SK-N-SH (cell line): ENCODE measurements around the gene FAM3B. TPM values are rescaled to one million over a fixed set of nuclear protein-coding genes. Genes with fewer than 3 reads are reported as not detected.

Experiments used
- CTCF ChIA-PET: fragments of 300-600, 350-600 bp; formaldehyde crosslinking; extraction: SDS; loops from one replicate; lab custom pipeline; 2021; lab: Yijun Ruan, JAX
- POLR2A ChIA-PET: fragments of 350-600 bp; sonication (Branson Sonifier 250); formaldehyde crosslinking; extraction: SDS; loops from one replicate; lab custom pipeline; 2020; ENCODE audit warnings: antibody characterized with exemption, inconsistent platforms; lab: Yijun Ruan, JAX
- DNase-seq: peaks from one replicate; pipeline ENCODE4 v3.0.0; 2012
- H2AFZ ChIP-seq: fragments of 200-600 bp; sonication (generic); 2 replicates; pipeline ENCODE4 v1.8.1; 2016; ENCODE audit warnings: antibody characterized with exemption, mild to moderate bottlenecking, low read depth
- H3F3A ChIP-seq: fragments of 200-600 bp; sonication (generic); replicated peaks from 2 replicates; pipeline ENCODE3; 2016; ENCODE audit warnings: antibody characterized with exemption, mild to moderate bottlenecking; ENCODE audit not compliant: insufficient read depth
- H3K27ac ChIP-seq, 2 experiments: fragments of 200-500 bp in 1 of 2; fragments of 200-600 bp in 1 of 2; sonication (Bioruptor generic) in 1 of 2; sonication (generic), shearing (Covaris generic) in 1 of 2; 2 replicates each; pipeline versions ENCODE4 v1.5.1 to v1.6.1; 2014 to 2016; ENCODE audit warnings: low read depth in 2 of 2, inconsistent platforms in 1 of 2, low read length in 1 of 2, mild to moderate bottlenecking in 1 of 2, mixed read lengths in 1 of 2
- H3K27me3 ChIP-seq: fragments of 200-600 bp; sonication (generic), shearing (Covaris generic); 2 replicates; pipeline ENCODE4 v1.6.1; 2016; ENCODE audit warnings: mixed run types; ENCODE audit not compliant: insufficient read depth
- H3K36me3 ChIP-seq, 2 experiments: fragments of 200-500 bp in 1 of 2; fragments of 200-600 bp in 1 of 2; sonication (Bioruptor generic) in 1 of 2; sonication (generic) in 1 of 2; replicated peaks in 1 of 2; 2 replicates each; pipeline versions ENCODE3 to v1.5.1; 2014 to 2016; ENCODE audit warnings: low read length in 1 of 2, mild to moderate bottlenecking in 1 of 2; ENCODE audit not compliant: insufficient read depth in 2 of 2, control insufficient read depth in 1 of 2
- H3K4me1 ChIP-seq, 2 experiments: fragments of 200-500 bp in 1 of 2; fragments of 200-600 bp in 1 of 2; sonication (Bioruptor generic) in 1 of 2; sonication (generic), shearing (Covaris generic) in 1 of 2; 2 replicates each; pipeline versions ENCODE4 v1.5.1 to v1.6.1; 2014 to 2016; ENCODE audit warnings: low read depth in 1 of 2, low read length in 1 of 2, mixed run types in 1 of 2; ENCODE audit not compliant: insufficient read depth in 2 of 2, control insufficient read depth in 1 of 2
- H3K4me2 ChIP-seq: fragments of 200-600 bp; sonication (generic), shearing (Covaris generic); 2 replicates; pipeline ENCODE4 v1.6.1; 2017; ENCODE audit warnings: mixed run types
- H3K4me3 ChIP-seq, 2 experiments: fragments of 200-500 bp in 1 of 2; fragments of 200-600 bp in 1 of 2; sonication (Bioruptor generic) in 1 of 2; sonication (generic), shearing (Covaris generic) in 1 of 2; 2 replicates each; pipeline versions ENCODE4 v1.5.1 to v1.8.1; 2014 to 2016; ENCODE audit warnings: low read depth in 2 of 2, inconsistent platforms in 1 of 2, low read length in 1 of 2, mild to moderate bottlenecking in 1 of 2, mixed read lengths in 1 of 2, moderate library complexity in 1 of 2
- H3K79me2 ChIP-seq: fragments of 200-600 bp; sonication (generic); 2 replicates; pipeline ENCODE4 v1.8.1; 2017; ENCODE audit warnings: mild to moderate bottlenecking; ENCODE audit not compliant: insufficient read depth
- H3K9ac ChIP-seq: fragments of 200-600 bp; sonication (generic); 2 replicates; pipeline ENCODE4 v1.6.1; 2017; ENCODE audit warnings: mixed run types
- H3K9me2 ChIP-seq: fragments of 200-600 bp; sonication (generic); 2 replicates; pipeline ENCODE4 v1.6.1; 2017; ENCODE audit warnings: mixed run types
- H3K9me3 ChIP-seq: fragments of 200-600 bp; sonication (generic); 2 replicates; pipeline ENCODE4 v1.6.1; 2017; ENCODE audit warnings: mixed run types, mild to moderate bottlenecking, moderate library complexity
- H4K20me1 ChIP-seq: fragments of 200-600 bp; sonication (generic); 2 replicates; pipeline ENCODE4 v1.6.1; 2017; ENCODE audit warnings: mild to moderate bottlenecking, mixed run types; ENCODE audit not compliant: insufficient read depth
- CTCF ChIP-seq: fragments of 200-600 bp; sonication (generic); IDR thresholded peaks from 2 replicates; pipeline ENCODE4 v1.6.1; 2017; ENCODE audit warnings: antibody characterized with exemption, mild to moderate bottlenecking, moderate library complexity
- FOSL2 ChIP-seq: IDR thresholded peaks from 2 replicates; pipeline ENCODE4 v1.4.0; 2012; ENCODE audit warnings: low read depth, mild to moderate bottlenecking, moderate library complexity, borderline replicate concordance
- FOXJ3 ChIP-seq: sonication (generic); formaldehyde crosslinking; IDR thresholded peaks from 2 replicates; pipeline ENCODE4 v1.5.1; 2020; ENCODE audit warnings: mild to moderate bottlenecking, missing genetic modification reagents
- IRF3 ChIP-seq: fragments of 150-350 bp; IDR thresholded peaks from 2 replicates; pipeline ENCODE4 v1.6.1; 2016; ENCODE audit warnings: mild to moderate bottlenecking, low read depth, low read length
- JUND ChIP-seq: IDR thresholded peaks from 2 replicates; pipeline ENCODE4 v1.4.0; 2012
- MXI1 ChIP-seq: IDR thresholded peaks from 2 replicates; pipeline ENCODE4 v1.6.1; 2012; ENCODE audit warnings: mild to moderate bottlenecking, low read depth, low read length, improper control_type of control experiment
- NRF1 ChIP-seq: IDR thresholded peaks from 2 replicates; pipeline ENCODE4 v1.6.1; 2012; ENCODE audit warnings: low read depth, mild to moderate bottlenecking, low read length
- PBX3 ChIP-seq: IDR thresholded peaks from 2 replicates; pipeline ENCODE4; 2012
- POLR2AphosphoS5 ChIP-seq: IDR thresholded peaks from 2 replicates; pipeline ENCODE4 v1.6.1; 2012; ENCODE audit warnings: low read depth, low read length
- RAD21 ChIP-seq: IDR thresholded peaks from 2 replicates; pipeline ENCODE4 v1.6.1; 2012; ENCODE audit warnings: mild to moderate bottlenecking, low read length
- REST ChIP-seq: IDR thresholded peaks from 2 replicates; pipeline ENCODE4 v1.6.1; 2012; ENCODE audit warnings: mild to moderate bottlenecking, low read depth, low read length, moderate library complexity
- RXRA ChIP-seq: IDR thresholded peaks from 2 replicates; pipeline ENCODE4 v1.4.0; 2012; ENCODE audit warnings: low read depth, mild to moderate bottlenecking, borderline replicate concordance
- USF2 ChIP-seq: fragments of 150-350 bp; IDR thresholded peaks from 2 replicates; pipeline ENCODE4 v1.6.1; 2017; ENCODE audit warnings: antibody characterized with exemption, low read length, low read depth, borderline replicate concordance
- WGBS: methylation state at CpG from one replicate; pipeline ENCODE4 v1.1.6; 2017; ENCODE audit warnings: low lambda C conversion rate; 5-methylcytosine and 5-hydroxymethylcytosine counted together
- polyA plus RNA-seq, 3 experiments: library from polyadenylated mRNA; depleted of rRNA; stranded (reverse); fragments of >200 nt; gene quantifications; 2 replicates each; pipeline ENCODE4 v1.2.3, GENCODE V29; 2012

The FAM3B gene
- polyA plus RNA-seq, 1 of the 3 experiments (the other 2 are of a cell fraction) = not detected

GRCh38 chr21:41369920-41370839 lies 53.6 kb downstream of the FAM3B start:
- Histone ChIP-seq H3F3A (no peaks in the 10 kb centered on the region), H3K4me2 (no peak overlapping the region), H2AFZ (no peak overlapping the region), H3K4me3 (no peak overlapping the region), H3K9me2 (no peaks in the 10 kb centered on the region), H3K9ac (no peak overlapping the region), H3K9me3 (no peaks in the 10 kb centered on the region), H3K4me1 (no peaks in the 10 kb centered on the region), H3K79me2 (no peaks in the 10 kb centered on the region), H3K27ac (no peak overlapping the region), H3K27me3 (0 out of 2 replicates have a peak, but pooled peaks cover 6% of the 10 kb centered on the region), H4K20me1 (no peaks in the 10 kb centered on the region), H3K36me3 (no peaks in the 10 kb centered on the region)
- DNase-seq = no peak
- 82% methylated on average over 24 of the region's 30 CpGs for WGBS
- ChIA-PET CTCF (no interaction called here), POLR2A (no interaction called here)
- no peak for TF ChIP-seq FOXJ3 (CRISPR knock-in tag)
- TF ChIP-seq PBX3 = no peak

GRCh38 chr21:41370840-41371684 lies 54.5 kb downstream of the FAM3B start:
- no peak for DNase-seq
- Histone ChIP-seq H3K9me2 (no peaks in the 10 kb centered on the region), H3K9me3 (no peaks in the 10 kb centered on the region), H3F3A (no peaks in the 10 kb centered on the region), H3K79me2 (no peaks in the 10 kb centered on the region), H4K20me1 (no peaks in the 10 kb centered on the region), H3K4me3 (no peak overlapping the region), H3K27me3 (0 out of 2 replicates have a peak, but pooled peaks cover 6% of the 10 kb centered on the region), H2AFZ (no peak overlapping the region), H3K4me2 (no peak overlapping the region), H3K4me1 (no peaks in the 10 kb centered on the region), H3K36me3 (no peaks in the 10 kb centered on the region), H3K27ac (no peak overlapping the region), H3K9ac (no peak overlapping the region)
- CTCF ChIA-PET = no interaction called here
- 46% methylated on average over 8 of the region's 12 CpGs for WGBS
- POLR2A ChIA-PET = no interaction called here
- TF ChIP-seq JUND (no peak), CTCF (no peak), PBX3 (no peak), IRF3 (no peak), NRF1 (no peak), FOSL2 (no peak), USF2 (no peak), REST (no peak), RAD21 (no peak), MXI1 (no peak), POLR2AphosphoS5 (no peak), RXRA (no peak)
